Upper lobe of left lung (tissue), 6 donors: ENCODE measurements around the gene GYPC. TPM values are rescaled to one million over a fixed set of nuclear protein-coding genes. Genes with fewer than 3 reads are reported as not detected.
"Not testable (repeated sequence)": the region's sequence is repeated elsewhere in the genome, so short reads cannot be mapped to it uniquely, and the experiment has no call there.

ENCODE experiments used
- ATAC-seq, 2 donors: fragments of 200-7000 bp; cut with Tn5 transposase; one replicate each; pipeline ENCODE4 v1.9.1; 2022; ENCODE audit warnings: mild to moderate bottlenecking in 2 of 2, moderate library complexity in 2 of 2; ENCODE audit not compliant: low FRiP score in 2 of 2
- DNase-seq, 2 donors: peaks; one replicate each; pipeline ENCODE4 v3.0.0-alpha.2; 2019 to 2020
- H3K27ac ChIP-seq, 4 donors: fragments of 200-600 bp; sonication (generic); one replicate each; pipeline ENCODE4 v1.5.1; 2016 to 2019
- H3K27me3 ChIP-seq, 4 donors: fragments of 200-600 bp; sonication (generic); one replicate each; pipeline ENCODE4 v1.5.1; 2017 to 2019
- H3K36me3 ChIP-seq, 4 donors: fragments of 200-600 bp; sonication (generic); one replicate each; pipeline ENCODE4 v1.5.1; 2016 to 2019
- H3K4me1 ChIP-seq, 4 donors: fragments of 200-600 bp; sonication (generic); one replicate each; pipeline ENCODE4 v1.5.1; 2018 to 2019
- H3K4me3 ChIP-seq, 4 donors: fragments of 200-600 bp; sonication (generic); one replicate each; pipeline ENCODE4 v1.5.1; 2017 to 2019; ENCODE audit warnings: mild to moderate bottlenecking in 2 of 4, moderate library complexity in 1 of 4
- H3K9me3 ChIP-seq, 4 donors: fragments of 200-600 bp; sonication (generic); one replicate each; pipeline ENCODE4 v1.5.1; 2018 to 2019
- EP300 ChIP-seq, 4 donors: sonication (generic); formaldehyde crosslinking; IDR thresholded peaks; one replicate each; pipeline ENCODE4 v1.5.1; 2017; ENCODE audit warnings: antibody characterized with exemption in 4 of 4, control low read depth in 2 of 4
- POLR2A ChIP-seq, 4 donors: fragments of 450-650 bp; IDR thresholded peaks; one replicate each; pipeline ENCODE4 v1.5.1; 2016 to 2017; ENCODE audit warnings: antibody characterized with exemption in 4 of 4, mild to moderate bottlenecking in 2 of 4
- POLR2AphosphoS5 ChIP-seq, 2 donors: sonication (generic); formaldehyde crosslinking; IDR thresholded peaks; one replicate each; pipeline ENCODE4 v1.5.1; 2017; ENCODE audit warnings: antibody characterized with exemption in 2 of 2
- WGBS, 2 donors: methylation state at CpG; one replicate each; pipeline ENCODE4 v1.1.5; 2017 to 2018; 5-methylcytosine and 5-hydroxymethylcytosine counted together
- total RNA-seq, 6 donors: library from RNA; depleted of rRNA in 4 of 6; stranded (reverse); fragments of >200 nt in 4 of 6; gene quantifications; one replicate each; pipeline versions ENCODE4 v1.1.0 to v1.2.1, GENCODE V29; 2016 to 2021
- TF ChIP-seq, protein P1 (sequence below), 6 experiments: fragments of 450-650 bp in 4 of 6; fragments of 200-600 bp in 2 of 6; sonication (generic) in 2 of 6; IDR thresholded peaks; one replicate each; pipeline ENCODE4 v1.5.1; 2016 to 2019; ENCODE audit warnings: antibody characterized with exemption in 6 of 6
- donor health status: DM: no; HTN: no; CAD: no; lungs with moderate emphysema.
- donor health status: DM: no; HTN: yes; CAD: no; lungs with severe emphysema.

The GYPC gene
- total RNA-seq, 6 donors from 2014 or later: 61.0 to 107 (median 77.5) TPM

DNA sequence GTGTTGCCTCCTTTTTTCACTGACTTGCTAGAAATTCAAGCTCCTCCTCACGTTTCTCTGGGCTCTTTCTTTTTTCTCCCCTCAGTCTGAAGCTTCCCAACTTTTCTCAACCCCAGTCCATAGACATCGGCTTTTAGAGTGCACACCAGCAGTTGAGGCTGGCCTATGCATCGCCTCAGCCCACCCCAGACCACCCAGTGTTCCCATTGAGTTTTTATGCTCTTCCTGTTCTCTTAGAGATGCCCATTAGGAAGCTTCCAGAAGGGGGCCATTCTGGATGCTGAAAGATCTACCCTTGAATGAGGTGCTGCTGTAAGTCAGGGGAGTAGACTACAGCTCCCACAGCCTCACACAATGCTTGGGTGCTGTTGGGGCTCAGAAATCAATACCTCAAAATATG lies 12.0 kb upstream of the GYPC start:
- WGBS, 2 donors: 87 to 93% methylated on average over 3 of the region's 3 CpGs
- Histone ChIP-seq H3K4me1 (no peaks in the 10 kb centered on the region), H3K36me3 (no peaks in the 10 kb centered on the region), H3K27ac (no peak overlapping the region), H3K9me3 (no peaks in the 10 kb centered on the region), H3K27me3 (no peaks in the 10 kb centered on the region), H3K4me3 (no peak overlapping the region)
- TF ChIP-seq EP300 (IDR thresholded peaks at IDR 0.05) (no peak), POLR2A (IDR thresholded peaks at IDR 0.05) (no peak), POLR2AphosphoS5 (IDR thresholded peaks at IDR 0.05) (no peak)
- TF ChIP-seq, protein P1, sequence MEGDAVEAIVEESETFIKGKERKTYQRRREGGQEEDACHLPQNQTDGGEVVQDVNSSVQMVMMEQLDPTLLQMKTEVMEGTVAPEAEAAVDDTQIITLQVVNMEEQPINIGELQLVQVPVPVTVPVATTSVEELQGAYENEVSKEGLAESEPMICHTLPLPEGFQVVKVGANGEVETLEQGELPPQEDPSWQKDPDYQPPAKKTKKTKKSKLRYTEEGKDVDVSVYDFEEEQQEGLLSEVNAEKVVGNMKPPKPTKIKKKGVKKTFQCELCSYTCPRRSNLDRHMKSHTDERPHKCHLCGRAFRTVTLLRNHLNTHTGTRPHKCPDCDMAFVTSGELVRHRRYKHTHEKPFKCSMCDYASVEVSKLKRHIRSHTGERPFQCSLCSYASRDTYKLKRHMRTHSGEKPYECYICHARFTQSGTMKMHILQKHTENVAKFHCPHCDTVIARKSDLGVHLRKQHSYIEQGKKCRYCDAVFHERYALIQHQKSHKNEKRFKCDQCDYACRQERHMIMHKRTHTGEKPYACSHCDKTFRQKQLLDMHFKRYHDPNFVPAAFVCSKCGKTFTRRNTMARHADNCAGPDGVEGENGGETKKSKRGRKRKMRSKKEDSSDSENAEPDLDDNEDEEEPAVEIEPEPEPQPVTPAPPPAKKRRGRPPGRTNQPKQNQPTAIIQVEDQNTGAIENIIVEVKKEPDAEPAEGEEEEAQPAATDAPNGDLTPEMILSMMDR (IDR thresholded peaks at IDR 0.05): no peak
- DNase-seq (no peak), ATAC-seq (no peak)

DNA sequence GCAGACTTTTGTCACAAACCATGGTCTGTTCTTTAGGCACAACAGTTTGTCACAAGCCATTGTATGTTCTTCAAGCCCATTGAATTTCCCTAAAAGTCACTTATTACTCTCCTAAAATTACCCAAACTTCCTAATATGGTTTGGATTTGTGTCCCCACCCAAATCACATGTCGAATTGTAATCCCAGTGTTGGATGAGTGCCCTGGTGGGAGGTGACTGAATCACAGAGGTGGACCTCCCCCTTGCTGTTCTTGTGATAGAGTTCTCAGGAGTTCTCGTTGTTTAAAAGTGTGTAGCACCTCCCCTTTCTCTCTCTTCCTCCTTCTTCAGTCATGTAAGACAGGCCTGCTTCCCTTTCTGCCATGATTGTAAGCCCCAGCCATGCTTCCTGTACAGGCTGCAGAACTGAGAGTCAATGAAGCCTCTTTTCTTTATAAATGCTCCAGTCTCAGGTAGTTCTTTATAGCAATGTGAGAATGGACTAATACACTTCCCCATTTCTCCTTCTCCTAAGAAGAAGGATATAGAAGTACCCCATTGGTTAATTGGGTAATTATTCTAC lies 11.2 kb upstream of the GYPC start:
- no peak for DNase-seq
- TF ChIP-seq POLR2A (IDR thresholded peaks at IDR 0.05): no peak
- TF ChIP-seq, protein P1 (IDR thresholded peaks at IDR 0.05): no peak
- no peak for TF ChIP-seq POLR2AphosphoS5 (IDR thresholded peaks at IDR 0.05)
- TF ChIP-seq EP300 (IDR thresholded peaks at IDR 0.05): no peak
- Histone ChIP-seq H3K4me1 (no peaks in the 10 kb centered on the region), H3K27ac (no peak overlapping the region), H3K4me3 (no peak overlapping the region), H3K36me3 (no peaks in the 10 kb centered on the region), H3K27me3 (no peaks in the 10 kb centered on the region), H3K9me3 (no peaks in the 10 kb centered on the region)
- ATAC-seq: peak; percentile 22 to 69
- WGBS, 2 donors: 24 to 60% methylated on average over 2 of the region's 2 CpGs

DNA sequence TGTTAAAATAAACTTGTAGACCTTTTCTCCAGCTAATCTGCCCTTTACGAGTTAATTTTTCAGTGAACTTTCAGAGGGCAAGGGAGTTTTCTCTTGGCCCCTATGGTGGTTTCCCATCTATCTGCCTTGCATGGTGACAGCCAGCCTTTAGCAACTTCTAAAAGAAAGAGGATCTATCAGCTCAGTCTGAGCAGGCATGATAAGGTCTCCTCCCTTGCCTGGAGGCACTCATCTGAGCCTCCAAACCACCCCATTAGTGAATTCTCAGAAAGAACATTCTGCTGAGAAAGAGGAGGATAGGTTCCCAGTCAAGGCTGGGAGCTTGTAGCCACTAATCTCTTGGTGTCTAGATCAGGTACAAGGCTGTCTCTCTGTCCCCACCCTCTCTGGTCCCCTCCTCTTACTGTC lies 10.7 kb upstream of the GYPC start:
- DNase-seq (no peak), ATAC-seq (no peak)
- no peaks in the 10 kb centered on the region for H3K36me3 ChIP-seq
- H3K9me3 ChIP-seq: no peaks in the 10 kb centered on the region
- TF ChIP-seq POLR2A (IDR thresholded peaks at IDR 0.05) (no peak), POLR2AphosphoS5 (IDR thresholded peaks at IDR 0.05) (no peak), EP300 (IDR thresholded peaks at IDR 0.05) (no peak)
- TF ChIP-seq, protein P1 (IDR thresholded peaks at IDR 0.05): no peak
- no peak overlapping the region for H3K4me3 ChIP-seq
- H3K27me3 ChIP-seq: no peaks in the 10 kb centered on the region
- WGBS, 2 donors: 76 to 79% methylated on average over 1 of the region's 1 CpG
- H3K27ac ChIP-seq: no peak overlapping the region
- H3K4me1 ChIP-seq: no peaks in the 10 kb centered on the region

DNA sequence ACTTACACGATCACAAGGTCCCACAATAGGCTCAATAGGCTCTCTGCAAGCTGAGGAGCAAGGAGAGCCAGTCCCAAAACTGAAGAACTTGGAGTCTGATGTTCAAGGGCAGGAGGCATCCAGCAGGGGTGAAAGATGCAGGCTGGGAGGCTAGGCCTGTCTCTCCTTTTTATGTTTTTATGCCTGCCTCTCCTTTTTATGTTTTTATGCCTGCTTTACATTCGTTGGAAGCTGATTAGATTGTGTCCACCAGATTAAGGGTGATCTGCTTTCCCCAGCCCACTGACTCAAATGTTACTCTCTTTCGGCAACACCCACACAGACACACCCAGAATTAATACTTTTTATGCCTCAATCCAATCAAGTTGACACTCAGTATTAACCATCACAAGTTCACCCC lies 9.9 kb upstream of the GYPC start:
- Histone ChIP-seq H3K9me3 (no peaks in the 10 kb centered on the region), H3K36me3 (no peaks in the 10 kb centered on the region), H3K4me3 (no peak overlapping the region), H3K27me3 (no peaks in the 10 kb centered on the region), H3K27ac (no peak overlapping the region), H3K4me1 (no peaks in the 10 kb centered on the region)
- TF ChIP-seq EP300 (IDR thresholded peaks at IDR 0.05) (no peak), POLR2A (IDR thresholded peaks at IDR 0.05) (no peak), POLR2AphosphoS5 (IDR thresholded peaks at IDR 0.05) (no peak)
- TF ChIP-seq, protein P1 (IDR thresholded peaks at IDR 0.05): no peak
- WGBS, 2 donors: 82 to 92% methylated on average over 3 of the region's 3 CpGs
- ATAC-seq (no peak), DNase-seq (no peak)

DNA sequence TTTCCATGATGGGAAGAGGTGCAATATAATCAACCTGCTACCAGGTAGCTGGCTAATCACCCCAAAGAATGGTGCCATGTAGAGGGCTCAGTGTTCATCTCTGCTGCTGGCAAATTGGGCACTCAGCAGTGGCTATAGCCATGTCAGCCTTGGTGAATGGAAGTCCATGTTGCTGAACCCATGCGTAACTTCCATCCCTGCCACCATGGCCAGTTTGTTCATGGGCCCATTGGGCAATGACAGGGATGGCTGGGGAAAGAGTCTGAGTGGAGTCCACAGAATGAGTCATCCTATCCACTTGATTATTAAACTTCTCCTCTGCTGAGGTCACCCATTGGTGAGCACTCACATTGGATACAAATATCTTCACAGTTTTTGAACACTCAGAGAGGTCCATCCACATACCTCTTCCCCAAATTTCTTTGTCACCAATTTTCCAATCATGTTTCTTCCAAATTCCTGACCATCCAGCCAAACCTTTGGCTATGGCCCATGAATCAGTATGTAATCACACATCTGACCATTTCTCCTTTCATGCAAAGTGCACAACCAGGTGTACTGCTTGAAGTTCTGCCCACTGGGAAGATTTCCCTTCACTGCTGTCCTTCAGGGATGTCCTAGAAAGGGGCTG lies 8.1 kb upstream of the GYPC start:
- 70 to 100% methylated on average over 1 of the region's 1 CpG for WGBS, 2 donors
- H3K27me3 ChIP-seq, H3K36me3 ChIP-seq, ATAC-seq, H3K27ac ChIP-seq, DNase-seq, H3K9me3 ChIP-seq, H3K4me3 ChIP-seq, H3K4me1 ChIP-seq: not testable (repeated sequence)

DNA sequence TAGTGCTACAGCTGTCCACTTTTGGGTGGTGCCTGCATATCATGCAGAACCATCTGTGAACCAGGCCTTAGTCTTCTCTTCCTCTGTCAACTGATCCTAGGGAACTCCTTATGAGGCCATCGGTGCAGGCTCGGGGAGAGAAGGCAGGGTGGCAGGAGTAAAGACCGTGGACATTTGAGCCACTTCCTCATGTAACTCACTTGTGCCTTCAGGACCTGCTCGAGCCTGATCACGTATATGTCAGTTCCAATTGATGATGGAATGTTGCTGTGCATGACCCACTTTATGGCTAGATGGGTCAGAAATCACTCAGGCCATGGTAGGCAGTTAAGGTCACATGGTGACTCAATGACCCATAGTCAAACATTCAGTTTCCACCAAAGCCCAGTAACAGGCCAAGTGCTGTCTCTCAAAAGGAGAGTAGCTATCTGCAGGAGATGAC lies 7.6 kb upstream of the GYPC start:
- ATAC-seq, DNase-seq, H3K27ac ChIP-seq, H3K27me3 ChIP-seq, H3K4me3 ChIP-seq, H3K4me1 ChIP-seq, H3K36me3 ChIP-seq, H3K9me3 ChIP-seq: not testable (repeated sequence)
- WGBS, 2 donors: 65 to 96% methylated on average over 4 to 5 of the region's 5 CpGs
